ENCODE results near the gene TCAP. TPM values are rescaled to one million over a fixed set of nuclear protein-coding genes. Genes with fewer than 3 reads are reported as not detected.

The TCAP gene
- polyA plus RNA-seq, 1 donor from 2014 or later = 3.7 TPM

DNA sequence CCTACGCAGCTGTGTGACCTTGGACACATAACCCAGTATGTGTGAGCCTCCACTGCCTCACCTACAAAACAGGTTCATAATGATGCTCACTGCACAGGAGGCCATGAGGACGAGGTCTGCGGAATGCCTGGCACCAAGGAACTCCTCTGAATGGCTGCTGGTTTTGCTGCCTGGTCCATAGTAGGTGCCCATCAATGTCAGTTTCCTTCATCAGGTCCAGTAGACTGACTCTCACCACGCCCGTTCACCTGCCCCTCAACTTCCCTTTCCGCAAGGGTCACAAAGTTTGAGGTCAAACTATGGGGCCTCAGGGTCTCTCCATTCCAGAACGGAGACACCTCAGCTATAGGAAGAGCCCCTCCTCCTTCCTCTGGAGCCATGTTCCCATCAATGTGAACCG lies 11.9 kb downstream of the TCAP start:
- H3K36me3 ChIP-seq (ENCODE audit: insufficient read depth, low read length) = no peaks in the 10 kb centered on the region

DNA sequence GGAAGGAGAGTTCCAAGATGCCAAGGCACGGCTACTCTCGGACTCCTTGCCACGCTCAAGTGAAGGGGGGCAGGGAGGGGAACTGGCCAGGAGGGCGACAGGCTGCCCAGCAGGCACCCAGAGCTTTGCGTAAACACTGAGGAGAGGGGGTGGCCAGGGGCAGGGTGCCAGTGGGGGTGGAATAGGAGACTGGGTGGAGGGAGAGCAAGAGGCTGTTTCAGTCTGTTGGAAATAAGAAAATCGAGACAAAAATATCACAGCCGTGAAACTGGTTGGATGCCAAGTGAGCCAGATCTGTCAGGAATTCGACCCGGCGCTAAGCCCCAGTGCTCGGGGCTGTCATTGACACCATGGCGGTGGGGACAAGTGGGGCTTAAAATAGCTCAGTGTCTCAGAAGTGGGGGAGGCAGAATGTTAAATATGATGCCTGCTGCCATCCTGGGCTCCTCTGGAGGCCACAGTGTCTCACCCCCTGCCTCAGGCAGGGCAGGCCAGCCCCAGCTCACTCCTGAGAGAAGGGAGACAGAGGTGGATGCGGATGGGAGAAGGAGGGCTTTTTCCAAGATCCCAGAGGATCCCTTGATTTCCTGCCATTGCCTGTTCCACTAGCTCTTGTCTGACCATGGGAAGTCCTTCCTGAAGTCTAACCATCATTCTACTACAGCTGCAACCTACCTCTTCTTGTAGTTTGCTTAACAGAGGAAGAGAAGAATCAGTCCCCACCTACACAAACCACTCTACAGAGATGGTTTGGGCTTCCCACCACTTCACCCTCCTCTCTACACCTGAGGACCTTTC lies 12.6 kb downstream of the TCAP start:
- no peak for TF ChIP-seq EP300 (conservative IDR thresholded peaks at IDR 0.05; ENCODE audit: poor library complexity, severe bottlenecking)
- no peak for TF ChIP-seq EZH2 (IDR thresholded peaks at IDR 0.05; ENCODE audit: borderline replicate concordance, insufficient read depth, low read length, poor library complexity, severe bottlenecking)
- no peak for TF ChIP-seq RAD21 (conservative IDR thresholded peaks at IDR 0.05)
- no peak for TF ChIP-seq REST (IDR thresholded peaks at IDR 0.05; ENCODE audit: borderline replicate concordance)
- TF ChIP-seq SMC3 (conservative IDR thresholded peaks at IDR 0.05; ENCODE audit: poor library complexity) = no peak
- TF ChIP-seq, protein P1, sequence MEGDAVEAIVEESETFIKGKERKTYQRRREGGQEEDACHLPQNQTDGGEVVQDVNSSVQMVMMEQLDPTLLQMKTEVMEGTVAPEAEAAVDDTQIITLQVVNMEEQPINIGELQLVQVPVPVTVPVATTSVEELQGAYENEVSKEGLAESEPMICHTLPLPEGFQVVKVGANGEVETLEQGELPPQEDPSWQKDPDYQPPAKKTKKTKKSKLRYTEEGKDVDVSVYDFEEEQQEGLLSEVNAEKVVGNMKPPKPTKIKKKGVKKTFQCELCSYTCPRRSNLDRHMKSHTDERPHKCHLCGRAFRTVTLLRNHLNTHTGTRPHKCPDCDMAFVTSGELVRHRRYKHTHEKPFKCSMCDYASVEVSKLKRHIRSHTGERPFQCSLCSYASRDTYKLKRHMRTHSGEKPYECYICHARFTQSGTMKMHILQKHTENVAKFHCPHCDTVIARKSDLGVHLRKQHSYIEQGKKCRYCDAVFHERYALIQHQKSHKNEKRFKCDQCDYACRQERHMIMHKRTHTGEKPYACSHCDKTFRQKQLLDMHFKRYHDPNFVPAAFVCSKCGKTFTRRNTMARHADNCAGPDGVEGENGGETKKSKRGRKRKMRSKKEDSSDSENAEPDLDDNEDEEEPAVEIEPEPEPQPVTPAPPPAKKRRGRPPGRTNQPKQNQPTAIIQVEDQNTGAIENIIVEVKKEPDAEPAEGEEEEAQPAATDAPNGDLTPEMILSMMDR (IDR thresholded peaks at IDR 0.05; ENCODE audit: poor library complexity, severe bottlenecking) = no peak
- TF ChIP-seq MXI1 (conservative IDR thresholded peaks at IDR 0.05; ENCODE audit: poor library complexity, severe bottlenecking) = no peak
- TF ChIP-seq TAF1 (IDR thresholded peaks at IDR 0.05; ENCODE audit: low read depth) = no peak
- TF ChIP-seq POLR2AphosphoS5 (IDR thresholded peaks at IDR 0.05) = no peak
- Histone ChIP-seq H3K36me3 (ENCODE audit: insufficient read depth, low read length) (no peaks in the 10 kb centered on the region), H3K79me2 (replicated peaks; ENCODE audit: insufficient read depth, low read length) (no peaks in the 10 kb centered on the region), H3K9me2 (ENCODE audit: insufficient read depth, low read length) (no peaks in the 10 kb centered on the region), H3K4me2 (ENCODE audit: low read length) (no peak overlapping the region), H3K27ac (ENCODE audit: low read length) (no peak overlapping the region), H3K9ac (ENCODE audit: low read length) (no peak overlapping the region), H3F3A (ENCODE audit: insufficient read depth, low read length, poor library complexity, severe bottlenecking) (no peaks in the 10 kb centered on the region), H3K4me3 (ENCODE audit: low read length) (no peak overlapping the region), H3K27me3 (ENCODE audit: insufficient read depth, low read depth, low read length) (no peaks in the 10 kb centered on the region), H4K20me1 (ENCODE audit: insufficient read depth) (no peaks in the 10 kb centered on the region), H3K9me3 (ENCODE audit: low read length) (no peaks in the 10 kb centered on the region), H2AFZ (ENCODE audit: low read depth, low read length) (no peak overlapping the region)

More for the DNA sequence above, 11.9 kb downstream of the TCAP start:
- no peak overlapping the region for H3K4me2 ChIP-seq (ENCODE audit: low read length)
- no peak overlapping the region for H3K4me3 ChIP-seq (ENCODE audit: low read length)
- no peaks in the 10 kb centered on the region for H3K27me3 ChIP-seq (ENCODE audit: insufficient read depth, low read depth, low read length)
- TF ChIP-seq, protein P1 (IDR thresholded peaks at IDR 0.05; ENCODE audit: poor library complexity, severe bottlenecking) = no peak
- no peak for TF ChIP-seq POLR2AphosphoS5 (IDR thresholded peaks at IDR 0.05)
- no peak for TF ChIP-seq EZH2 (IDR thresholded peaks at IDR 0.05; ENCODE audit: borderline replicate concordance, insufficient read depth, low read length, poor library complexity, severe bottlenecking)
- TF ChIP-seq RAD21 (conservative IDR thresholded peaks at IDR 0.05) = no peak
- no peak for TF ChIP-seq TAF1 (IDR thresholded peaks at IDR 0.05; ENCODE audit: low read depth)
- TF ChIP-seq EP300 (conservative IDR thresholded peaks at IDR 0.05; ENCODE audit: poor library complexity, severe bottlenecking) = no peak
- no peaks in the 10 kb centered on the region for H3F3A ChIP-seq (ENCODE audit: insufficient read depth, low read length, poor library complexity, severe bottlenecking)
- no peak overlapping the region for H3K9ac ChIP-seq (ENCODE audit: low read length)
- no peak overlapping the region for H3K27ac ChIP-seq (ENCODE audit: low read length)
- no peaks in the 10 kb centered on the region for H4K20me1 ChIP-seq (ENCODE audit: insufficient read depth)
- no peaks in the 10 kb centered on the region for H3K9me2 ChIP-seq (ENCODE audit: insufficient read depth, low read length)
- H2AFZ ChIP-seq (ENCODE audit: low read depth, low read length) = no peak overlapping the region
- no peaks in the 10 kb centered on the region for H3K9me3 ChIP-seq (ENCODE audit: low read length)
- H3K79me2 ChIP-seq (replicated peaks; ENCODE audit: insufficient read depth, low read length) = no peaks in the 10 kb centered on the region

Measured in neural cell (in vitro differentiated cells).